GM12874 (cell line): Measurements from ENCODE around the gene SF3B6.

Experiments used
- CTCF ChIP-seq: IDR thresholded peaks from 2 replicates; pipeline ENCODE4 v1.5.1; 2011; ENCODE audit warnings: low read depth, mild to moderate bottlenecking, control low read depth, low read length, moderate library complexity; ENCODE audit not compliant: insufficient read depth

The SF3B6 gene

GRCh38 chr2:24117902-24118301, 41.8 kb upstream of the SF3B6 start:
- TF ChIP-seq CTCF, result no peak

DNA sequence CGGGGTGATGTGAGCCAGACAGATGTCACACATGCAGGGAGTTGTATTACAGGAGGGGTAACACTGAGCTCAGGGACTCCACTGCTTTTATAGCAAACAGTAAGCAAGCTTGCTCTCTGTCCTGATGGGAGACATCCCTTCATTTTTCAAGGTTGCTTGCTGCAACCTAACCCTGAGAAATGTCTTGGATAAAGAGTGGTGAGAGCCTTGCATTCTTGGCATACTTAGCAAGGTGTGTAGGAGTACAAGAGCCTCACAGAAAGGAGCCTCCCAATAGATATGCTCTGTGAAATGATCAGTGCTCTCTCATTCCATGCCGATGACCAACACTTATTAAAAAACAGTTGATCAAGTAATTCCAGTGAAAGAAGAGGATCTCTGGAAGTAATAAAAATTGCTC, 38.9 kb upstream of the SF3B6 start:
- no peak for TF ChIP-seq CTCF

GRCh38 chr2:24111407-24111901, 35.3 kb upstream of the SF3B6 start:
- no peak for TF ChIP-seq CTCF

- TF ChIP-seq CTCF, result no peak
Observed at GRCh38 chr2:24110660-24111303, 34.7 kb upstream of the SF3B6 start.

- TF ChIP-seq CTCF, result no peak
Observed at GRCh38 chr2:24107336-24107735, 31.2 kb upstream of the SF3B6 start.

DNA sequence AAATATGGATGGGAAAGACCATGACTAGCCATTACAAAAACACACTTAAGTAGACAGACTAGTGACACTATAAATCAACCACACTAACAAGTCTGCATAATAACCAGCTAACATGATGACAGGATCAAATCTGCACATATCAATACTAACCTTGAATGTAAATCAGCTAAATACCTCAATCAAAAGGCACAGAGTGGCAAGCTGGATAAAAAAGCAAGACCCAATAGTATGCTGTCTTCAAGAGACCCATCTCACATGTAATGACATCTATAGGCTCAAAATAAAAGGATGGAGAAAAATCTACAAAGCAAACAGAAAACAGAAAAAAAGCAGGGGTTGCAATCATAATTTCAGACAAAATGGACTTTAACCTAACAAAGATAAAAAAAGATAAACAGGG, 30.7 kb upstream of the SF3B6 start:
- no peak for TF ChIP-seq CTCF

- TF ChIP-seq CTCF, result no peak
Observed at GRCh38 chr2:24105816-24106215, 29.7 kb upstream of the SF3B6 start.

GRCh38 chr2:24104906-24105305, 28.8 kb upstream of the SF3B6 start:
- no peak for TF ChIP-seq CTCF
